GM12865 (cell line): Measurements from ENCODE around the gene OGT.

Experiments used
- DNase-seq: peaks from one replicate; pipeline ENCODE4 v3.0.0; 2010; ENCODE audit warnings: low read depth
- H3K4me3 ChIP-seq: 2 replicates; pipeline ENCODE4 v1.5.1; 2011; ENCODE audit warnings: mild to moderate bottlenecking, low read depth, low read length, control low read depth
- CTCF ChIP-seq: IDR thresholded peaks from 2 replicates; pipeline ENCODE4 v1.5.1; 2011; ENCODE audit warnings: low read length, control low read depth, low read depth, inconsistent platforms; ENCODE audit not compliant: insufficient read depth; ENCODE audit errors: missing control alignments

Gene OGT

GRCh38 chrX:71622576-71623450 is 89.9 kb downstream of the OGT start:
- no peak for TF ChIP-seq CTCF
- peak; percentile 92 for DNase-seq
- H3K4me3 ChIP-seq: peak overlapping the region; percentile 41

- no peak for TF ChIP-seq CTCF
- peak overlapping the region; percentile 41 for H3K4me3 ChIP-seq
- DNase-seq: peak; percentile 58
Measured at GRCh38 chrX:71623714-71624113, 90.8 kb downstream of the OGT start.

GRCh38 chrX:71625471-71625870 is 92.6 kb downstream of the OGT start:
- no peak overlapping the region for H3K4me3 ChIP-seq
- DNase-seq: no peak
- no peak for TF ChIP-seq CTCF
